Kidney epithelial cell (primary cell): Measurements from ENCODE around the gene ABLIM1. TPM values are rescaled to one million over a fixed set of nuclear protein-coding genes. Genes with fewer than 3 reads are reported as not detected.

ENCODE experiments used
- DNase-seq: peaks from one replicate; pipeline ENCODE4 v3.0.0-alpha.2; 2010; ENCODE audit warnings: low read depth
- H3K27me3 ChIP-seq: 2 replicates; pipeline ENCODE4 v1.6.0; 2011; ENCODE audit warnings: low read length; ENCODE audit not compliant: control insufficient read depth, insufficient read depth
- H3K36me3 ChIP-seq: 2 replicates; pipeline ENCODE4 v1.5.1; 2011; ENCODE audit warnings: low read length; ENCODE audit not compliant: control insufficient read depth, insufficient read depth
- H3K4me3 ChIP-seq: 2 replicates; pipeline ENCODE4 v1.5.1; 2011; ENCODE audit warnings: low read depth, mild to moderate bottlenecking, control low read depth, low read length
- total RNA-seq: library from RNA; depleted of rRNA; stranded (reverse); fragments of >200 nt; gene quantifications from 2 replicates; pipeline ENCODE4 v1.2.3, GENCODE V29; 2015
- TF ChIP-seq, protein P1 (sequence below): IDR thresholded peaks from 2 replicates; pipeline ENCODE4 v1.5.1; 2011; ENCODE audit warnings: mild to moderate bottlenecking, moderate library complexity, low read length, control low read depth, inconsistent platforms; ENCODE audit not compliant: insufficient read depth, poor library complexity, severe bottlenecking

Gene ABLIM1
- total RNA-seq, 1 donor from 2014 or later: 41.9 TPM

DNA sequence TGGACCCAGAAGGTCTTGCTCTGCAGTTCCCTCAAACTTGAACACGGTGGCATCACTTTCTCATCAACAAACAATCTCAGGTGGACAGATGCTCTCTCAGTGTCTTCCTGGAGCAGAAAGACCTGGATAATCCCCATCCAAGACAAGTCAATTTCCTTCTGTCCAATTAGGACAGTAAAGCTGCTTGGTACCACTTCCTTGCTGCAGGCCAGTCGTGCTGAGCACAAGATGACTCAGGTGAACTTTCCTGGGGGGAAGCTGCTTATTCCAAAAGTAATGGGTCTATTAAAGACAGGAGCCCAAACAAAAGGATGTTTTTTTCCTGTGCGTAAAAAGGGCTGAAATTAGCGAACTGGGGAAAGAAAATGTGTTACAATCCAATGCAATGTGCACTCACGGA is 146.2 kb downstream of the ABLIM1 start:
- H3K27me3 ChIP-seq: no peaks in the 10 kb centered on the region
- no peak overlapping the region for H3K4me3 ChIP-seq
- TF ChIP-seq, protein P1, sequence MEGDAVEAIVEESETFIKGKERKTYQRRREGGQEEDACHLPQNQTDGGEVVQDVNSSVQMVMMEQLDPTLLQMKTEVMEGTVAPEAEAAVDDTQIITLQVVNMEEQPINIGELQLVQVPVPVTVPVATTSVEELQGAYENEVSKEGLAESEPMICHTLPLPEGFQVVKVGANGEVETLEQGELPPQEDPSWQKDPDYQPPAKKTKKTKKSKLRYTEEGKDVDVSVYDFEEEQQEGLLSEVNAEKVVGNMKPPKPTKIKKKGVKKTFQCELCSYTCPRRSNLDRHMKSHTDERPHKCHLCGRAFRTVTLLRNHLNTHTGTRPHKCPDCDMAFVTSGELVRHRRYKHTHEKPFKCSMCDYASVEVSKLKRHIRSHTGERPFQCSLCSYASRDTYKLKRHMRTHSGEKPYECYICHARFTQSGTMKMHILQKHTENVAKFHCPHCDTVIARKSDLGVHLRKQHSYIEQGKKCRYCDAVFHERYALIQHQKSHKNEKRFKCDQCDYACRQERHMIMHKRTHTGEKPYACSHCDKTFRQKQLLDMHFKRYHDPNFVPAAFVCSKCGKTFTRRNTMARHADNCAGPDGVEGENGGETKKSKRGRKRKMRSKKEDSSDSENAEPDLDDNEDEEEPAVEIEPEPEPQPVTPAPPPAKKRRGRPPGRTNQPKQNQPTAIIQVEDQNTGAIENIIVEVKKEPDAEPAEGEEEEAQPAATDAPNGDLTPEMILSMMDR: no peak
- H3K36me3 ChIP-seq: no peaks in the 10 kb centered on the region
- no peak for DNase-seq

DNA sequence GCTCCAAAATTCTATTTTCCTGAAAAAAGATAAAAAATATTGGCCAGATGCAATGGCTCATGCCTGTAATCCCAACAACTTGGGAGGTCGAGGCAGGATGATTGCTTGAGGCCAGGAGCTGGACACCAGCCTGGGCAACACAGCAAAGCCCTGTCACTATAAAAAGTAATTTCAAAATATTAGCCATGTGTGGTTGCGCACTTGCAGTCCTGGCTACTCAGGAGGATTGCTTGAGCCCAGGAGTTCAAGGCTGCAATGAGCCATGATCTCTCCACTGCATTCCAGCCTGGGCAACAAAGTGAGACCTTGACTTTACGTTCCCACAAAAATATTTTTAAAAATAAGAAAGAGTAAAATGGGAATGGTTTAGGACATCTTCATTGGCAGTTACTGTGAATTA is 149.7 kb downstream of the ABLIM1 start:
- Histone ChIP-seq H3K27me3 (no peaks in the 10 kb centered on the region), H3K36me3 (no peaks in the 10 kb centered on the region), H3K4me3 (no peak overlapping the region)
- TF ChIP-seq, protein P1: no peak
- DNase-seq: no peak

DNA sequence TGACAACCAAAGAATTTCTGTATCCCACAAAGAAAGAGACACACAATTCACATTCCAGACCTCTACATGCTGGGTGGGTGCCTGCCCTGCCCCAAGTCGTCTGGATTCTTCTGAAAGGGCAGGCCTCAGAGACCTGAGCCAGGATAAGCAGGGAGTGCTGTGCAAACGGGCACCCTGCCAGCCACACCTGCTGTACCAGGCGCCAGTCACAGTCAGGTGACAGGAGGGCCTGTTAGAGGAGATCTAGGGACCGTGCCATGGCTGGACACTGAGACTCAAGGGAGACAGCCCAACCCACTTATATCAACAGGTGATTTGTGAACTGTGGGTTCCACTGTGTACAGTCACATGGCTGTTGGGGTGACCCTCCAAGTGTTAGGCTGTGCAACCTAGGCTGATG is 150.6 kb downstream of the ABLIM1 start:
- no peak for DNase-seq
- Histone ChIP-seq H3K27me3 (no peaks in the 10 kb centered on the region), H3K36me3 (no peaks in the 10 kb centered on the region), H3K4me3 (no peak overlapping the region)
- TF ChIP-seq, protein P1: no peak

DNA sequence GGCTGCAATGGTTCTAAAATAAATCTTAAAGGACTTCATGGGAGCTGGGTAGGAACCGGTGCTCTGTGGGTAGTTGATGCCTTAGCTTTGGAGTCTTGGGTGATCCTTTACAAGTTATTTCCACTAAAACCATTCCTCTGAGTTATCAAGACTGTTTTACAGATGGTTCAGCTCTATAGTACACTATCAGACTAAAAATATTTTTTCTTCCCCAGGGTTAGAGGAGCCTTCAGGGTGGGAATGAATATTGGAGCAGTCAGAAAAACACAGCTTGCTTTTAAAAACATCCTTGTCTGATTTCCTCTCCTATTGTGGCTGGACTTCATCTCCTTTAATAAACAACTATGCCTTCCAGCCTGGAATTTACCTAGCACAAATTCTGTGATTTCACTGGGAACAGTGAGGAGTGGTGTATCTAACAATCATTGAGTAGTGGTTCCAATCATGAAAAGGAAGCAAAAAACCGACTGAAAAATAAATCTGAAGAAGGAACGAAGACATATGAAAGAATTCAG is 151.1 kb downstream of the ABLIM1 start:
- no peak for DNase-seq
- Histone ChIP-seq H3K4me3 (no peak overlapping the region), H3K27me3 (no peaks in the 10 kb centered on the region), H3K36me3 (no peaks in the 10 kb centered on the region)
- TF ChIP-seq, protein P1: no peak

DNA sequence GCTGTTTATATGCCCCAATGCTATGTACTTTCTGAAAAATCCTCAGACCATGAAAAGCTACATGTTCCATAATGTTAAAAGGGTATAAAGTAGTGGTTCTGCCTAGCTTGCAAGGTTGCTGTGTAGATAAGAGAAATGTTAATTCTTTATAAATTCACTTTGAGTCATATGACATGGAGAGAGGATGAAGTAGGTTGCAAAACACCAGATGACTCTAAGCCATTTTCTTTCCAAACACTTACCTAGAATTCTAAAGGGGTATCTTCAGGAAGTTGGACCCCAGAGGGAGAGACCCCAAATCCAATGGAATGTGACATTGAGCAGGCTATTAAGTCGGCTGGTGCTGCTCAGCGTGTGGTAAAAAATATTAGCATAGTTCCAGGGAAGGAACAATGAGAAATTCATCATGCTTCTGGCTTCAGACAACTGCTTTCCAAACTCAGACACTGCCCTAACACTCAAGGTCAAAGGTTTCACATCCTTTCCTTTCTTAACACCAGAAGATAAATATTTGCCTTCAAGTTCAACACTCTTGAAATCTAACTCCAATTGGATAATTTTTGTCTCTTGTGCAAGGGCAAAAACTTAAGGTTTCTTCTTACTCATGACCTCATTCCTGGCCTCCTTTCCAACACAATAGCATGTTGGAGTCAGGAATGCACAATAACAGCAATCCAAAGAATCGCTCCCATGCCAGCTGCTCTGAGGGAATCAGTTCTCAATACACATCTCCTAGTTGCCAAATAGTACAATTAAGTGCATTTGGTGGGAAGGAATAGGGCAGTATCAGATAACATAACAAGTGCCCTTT is 153.1 kb downstream of the ABLIM1 start:
- Histone ChIP-seq H3K36me3 (no peaks in the 10 kb centered on the region), H3K27me3 (no peaks in the 10 kb centered on the region), H3K4me3 (no peak overlapping the region)
- TF ChIP-seq, protein P1: no peak
- peak; percentile 69 for DNase-seq
